WTC11 (cell line): Measurements from ENCODE around the gene ELK3. TPM values are rescaled to one million over a fixed set of nuclear protein-coding genes. Genes with fewer than 3 reads are reported as not detected.

ENCODE experiments used
- ATAC-seq: fragments of 200-7000 bp; cut with Tn5 transposase; 2 replicates; pipeline ENCODE4 v1.10.0; 2021; ENCODE audit warnings: mild to moderate bottlenecking, moderate library complexity
- CTCF ChIA-PET: fragments of 300-600 bp; sonication (Branson Sonifier 250); formaldehyde crosslinking; loops from one replicate; lab custom pipeline; 2021; ENCODE audit warnings: antibody characterized with exemption; lab: Charles Lee
- POLR2A ChIA-PET: fragments of 350-600 bp; sonication (Branson Sonifier 250); formaldehyde crosslinking; loops from one replicate; lab custom pipeline; 2021; ENCODE audit warnings: antibody characterized with exemption; lab: Charles Lee
- DNase-seq: peaks from one replicate; pipeline ENCODE4 v3.0.0; 2021; ENCODE audit warnings: low spot score
- H3K27ac Mint-ChIP-seq: 2 replicates; pipeline ENCODE4 v1.8.0; 2021; ENCODE audit warnings: mixed read lengths
- H3K27me3 Mint-ChIP-seq: 2 replicates; pipeline ENCODE4 v1.8.0; 2021; ENCODE audit warnings: low read depth, mild to moderate bottlenecking, moderate library complexity, mixed read lengths
- H3K36me3 Mint-ChIP-seq: 2 replicates; pipeline ENCODE4 v1.8.0; 2021; ENCODE audit warnings: mixed read lengths
- H3K4me1 Mint-ChIP-seq: 2 replicates; pipeline ENCODE4 v1.8.0; 2022; ENCODE audit warnings: mixed read lengths
- H3K4me3 Mint-ChIP-seq: 2 replicates; pipeline ENCODE4 v1.8.0; 2021; ENCODE audit warnings: mild to moderate bottlenecking, moderate library complexity, mixed read lengths
- H3K9me3 Mint-ChIP-seq: 2 replicates; pipeline ENCODE4 v1.8.0; 2021; ENCODE audit warnings: mixed read lengths
- E2F1 ChIP-seq: sonication (generic); formaldehyde crosslinking; IDR thresholded peaks from 2 replicates; pipeline ENCODE4 v1.8.0; 2022; ENCODE audit warnings: mild to moderate bottlenecking, missing genetic modification reagents
- HMGA2 ChIP-seq: fragments of 250-450 bp; sonication (Bioruptor Pico); IDR thresholded peaks from 2 replicates; pipeline ENCODE4 v1.4.0; 2021; ENCODE audit warnings: mild to moderate bottlenecking, moderate library complexity
- NFE2L1 ChIP-seq: sonication (generic); formaldehyde crosslinking; IDR thresholded peaks from 2 replicates; pipeline ENCODE4 v1.8.1; 2023; ENCODE audit warnings: missing genetic modification reagents
- NR3C1 ChIP-seq: sonication (generic); formaldehyde crosslinking; conservative IDR thresholded peaks from 2 replicates; pipeline ENCODE4 v1.8.1; 2023; ENCODE audit warnings: low read depth, mild to moderate bottlenecking, missing genetic modification reagents
- SMAD4 ChIP-seq: sonication (generic); formaldehyde crosslinking; IDR thresholded peaks from 2 replicates; pipeline ENCODE4 v1.8.0; 2022; ENCODE audit warnings: mild to moderate bottlenecking, missing genetic modification reagents
- STAT6 ChIP-seq: sonication (generic); formaldehyde crosslinking; conservative IDR thresholded peaks from 2 replicates; pipeline ENCODE4 v1.8.1; 2023; ENCODE audit warnings: mild to moderate bottlenecking, low read depth, missing genetic modification reagents, moderate library complexity
- TEAD4 ChIP-seq: sonication (generic); formaldehyde crosslinking; IDR thresholded peaks from 2 replicates; pipeline ENCODE4 v1.8.0; 2022; ENCODE audit warnings: mild to moderate bottlenecking, missing genetic modification reagents
- TP53 ChIP-seq: sonication (generic); formaldehyde crosslinking; IDR thresholded peaks from 2 replicates; pipeline ENCODE4 v1.8.1; 2023; ENCODE audit warnings: mild to moderate bottlenecking, missing genetic modification reagents
- ZBTB43 ChIP-seq: sonication (generic); formaldehyde crosslinking; IDR thresholded peaks from 2 replicates; pipeline ENCODE4 v1.8.1; 2023; ENCODE audit warnings: mild to moderate bottlenecking, missing genetic modification reagents
- ZMAT4 ChIP-seq: fragments of 250-450 bp; sonication (Bioruptor Pico); IDR thresholded peaks from 2 replicates; pipeline ENCODE4 v1.9.0; 2021; ENCODE audit warnings: mild to moderate bottlenecking
- ZNF219 ChIP-seq: sonication (generic); formaldehyde crosslinking; IDR thresholded peaks from 2 replicates; pipeline ENCODE4 v1.8.0; 2023; ENCODE audit warnings: missing genetic modification reagents, mild to moderate bottlenecking, borderline replicate concordance
- ZNF263 ChIP-seq: sonication (generic); formaldehyde crosslinking; IDR thresholded peaks from 2 replicates; pipeline ENCODE4 v1.8.1; 2022; ENCODE audit warnings: low read depth, mild to moderate bottlenecking, moderate library complexity, missing genetic modification reagents
- ZNF396 ChIP-seq: fragments of 250-450 bp; sonication (Bioruptor Pico); IDR thresholded peaks from 2 replicates; pipeline ENCODE4 v1.8.0; 2021; ENCODE audit warnings: mild to moderate bottlenecking, moderate library complexity, borderline replicate concordance
- ZSCAN18 ChIP-seq: fragments of 250-450 bp; sonication (Bioruptor Pico); IDR thresholded peaks from 2 replicates; pipeline ENCODE4 v2.1.2; 2022; ENCODE audit warnings: mild to moderate bottlenecking, moderate library complexity
- total RNA-seq: library from RNA; stranded (reverse); gene quantifications from 3 replicates; pipeline ENCODE4 v1.2.3, GENCODE V29; 2021
- TF ChIP-seq, protein P1 (sequence below): sonication (generic); formaldehyde crosslinking; IDR thresholded peaks from 2 replicates; pipeline ENCODE4 v1.8.0; 2023; ENCODE audit warnings: missing genetic modification reagents
- TF ChIP-seq, protein P2 (sequence below): sonication (generic); formaldehyde crosslinking; IDR thresholded peaks from 2 replicates; pipeline ENCODE4 v1.8.0; 2022; ENCODE audit warnings: mild to moderate bottlenecking, missing genetic modification reagents
- TF ChIP-seq, protein P3 (sequence below): sonication (generic); formaldehyde crosslinking; conservative IDR thresholded peaks from 2 replicates; pipeline ENCODE4 v1.8.1; 2022; ENCODE audit warnings: mild to moderate bottlenecking, missing genetic modification reagents

ELK3 gene
- total RNA-seq, 1 experiment from 2014 or later, result 16.5 TPM

DNA sequence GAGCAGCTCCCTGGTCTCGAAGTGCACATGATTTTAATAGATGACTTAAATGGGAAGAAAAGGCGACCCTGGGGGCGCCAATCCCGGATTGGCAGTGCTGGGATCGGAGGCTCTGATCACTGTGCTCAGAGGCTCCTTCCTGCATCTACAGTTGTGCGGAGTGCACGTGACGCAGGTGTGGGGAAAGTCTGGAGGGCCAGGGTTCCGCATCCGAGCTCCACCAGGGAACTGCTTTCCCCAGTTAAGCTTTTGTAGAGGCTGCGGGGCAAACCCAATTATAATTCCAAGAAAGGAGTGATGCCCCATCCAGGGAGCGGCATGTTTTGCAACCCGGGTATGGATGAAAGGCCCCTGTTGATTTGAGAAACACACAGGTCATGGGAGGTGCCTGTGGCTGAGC lies 36.5 kb downstream of the ELK3 start (continued):
- TF ChIP-seq E2F1 (CRISPR knock-in tag) (no peak), HMGA2 (CRISPR knock-in tag) (no peak), ZNF263 (CRISPR knock-in tag) (no peak)

DNA sequence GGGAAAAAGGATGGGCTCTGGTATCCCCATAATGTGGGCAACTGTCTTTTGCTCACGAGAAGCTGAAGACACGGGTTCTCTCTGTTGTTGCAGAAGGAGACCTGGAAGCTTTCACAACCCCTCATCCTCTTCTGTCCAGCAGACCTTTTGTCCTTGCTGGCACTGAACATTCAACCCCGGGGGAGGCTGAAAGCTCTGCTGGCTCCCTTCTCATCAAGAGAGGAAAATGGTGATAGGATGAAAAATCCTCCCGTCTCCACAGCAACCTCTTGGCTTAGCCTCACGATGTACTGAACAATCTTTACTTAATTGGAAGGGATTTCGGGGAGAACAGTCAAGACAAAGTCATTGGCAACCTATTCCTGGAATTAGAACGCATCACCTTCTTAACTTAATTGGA lies 39.0 kb downstream of the ELK3 start:
- H3K27me3 Mint-ChIP-seq, result no peaks in the 10 kb centered on the region
- ChIA-PET CTCF (no interaction called here), POLR2A (no interaction called here)
- H3K36me3 Mint-ChIP-seq, result no peaks in the 10 kb centered on the region
- TF ChIP-seq NFE2L1 (CRISPR knock-in tag), result no peak
- TF ChIP-seq NR3C1, result no peak
- TF ChIP-seq ZNF219 (CRISPR knock-in tag), result no peak
- no peak for TF ChIP-seq SMAD4 (CRISPR knock-in tag)
- TF ChIP-seq, protein P1, sequence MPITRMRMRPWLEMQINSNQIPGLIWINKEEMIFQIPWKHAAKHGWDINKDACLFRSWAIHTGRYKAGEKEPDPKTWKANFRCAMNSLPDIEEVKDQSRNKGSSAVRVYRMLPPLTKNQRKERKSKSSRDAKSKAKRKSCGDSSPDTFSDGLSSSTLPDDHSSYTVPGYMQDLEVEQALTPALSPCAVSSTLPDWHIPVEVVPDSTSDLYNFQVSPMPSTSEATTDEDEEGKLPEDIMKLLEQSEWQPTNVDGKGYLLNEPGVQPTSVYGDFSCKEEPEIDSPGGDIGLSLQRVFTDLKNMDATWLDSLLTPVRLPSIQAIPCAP (CRISPR knock-in tag), result no peak
- TF ChIP-seq ZNF396, result no peak
- TF ChIP-seq, protein P2, sequence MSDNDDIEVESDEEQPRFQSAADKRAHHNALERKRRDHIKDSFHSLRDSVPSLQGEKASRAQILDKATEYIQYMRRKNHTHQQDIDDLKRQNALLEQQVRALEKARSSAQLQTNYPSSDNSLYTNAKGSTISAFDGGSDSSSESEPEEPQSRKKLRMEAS (CRISPR knock-in tag), result no peak
- TF ChIP-seq TP53 (CRISPR knock-in tag), result no peak
- no peak for TF ChIP-seq TEAD4 (CRISPR knock-in tag)
- peaks cover 5% of the 10 kb centered on the region for H3K4me1 Mint-ChIP-seq
- H3K9me3 Mint-ChIP-seq, result no peaks in the 10 kb centered on the region
- ATAC-seq (no peak), DNase-seq (no peak)
- no peak overlapping the region for H3K27ac Mint-ChIP-seq
- H3K4me3 Mint-ChIP-seq, result no peak overlapping the region

DNA sequence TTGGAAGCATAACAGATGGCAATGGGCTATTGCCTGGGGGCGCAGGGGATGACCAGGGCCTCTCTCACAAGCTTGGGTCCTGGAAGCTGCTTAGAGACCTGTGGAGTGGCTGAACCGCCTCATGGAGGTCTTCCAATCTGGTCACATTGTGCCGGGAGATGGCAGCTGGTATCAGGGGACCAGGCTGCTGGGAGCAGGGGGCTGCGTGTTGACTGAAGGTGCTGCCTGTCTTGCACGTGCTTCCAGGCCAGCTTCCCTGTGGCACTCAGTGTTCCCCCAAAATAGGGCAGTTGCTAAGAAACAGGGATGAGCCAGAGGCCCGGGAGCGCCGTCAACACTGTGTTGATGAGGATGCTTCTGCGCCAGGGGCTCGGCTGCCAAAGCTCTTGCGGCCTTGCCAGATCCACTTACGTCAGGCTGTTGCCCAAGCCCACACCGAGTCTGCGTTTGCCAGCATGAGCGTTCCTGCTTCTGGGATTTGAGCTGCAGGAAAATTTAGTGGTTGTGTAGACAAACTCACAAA lies 39.8 kb downstream of the ELK3 start:
- ChIA-PET CTCF (interaction anchor here (1.0 kb wide), 1 partner anchor 19 kb away, joined by 3 read pairs; no protein-coding TSS in a partner anchor), POLR2A (no interaction called here)
- Mint-ChIP-seq H3K27me3 (no peaks in the 10 kb centered on the region), H3K27ac (no peak overlapping the region), H3K9me3 (no peaks in the 10 kb centered on the region), H3K36me3 (no peaks in the 10 kb centered on the region), H3K4me3 (no peak overlapping the region), H3K4me1 (peaks cover 5% of the 10 kb centered on the region)
- no peak for TF ChIP-seq ZNF219 (CRISPR knock-in tag)
- TF ChIP-seq, protein P3, sequence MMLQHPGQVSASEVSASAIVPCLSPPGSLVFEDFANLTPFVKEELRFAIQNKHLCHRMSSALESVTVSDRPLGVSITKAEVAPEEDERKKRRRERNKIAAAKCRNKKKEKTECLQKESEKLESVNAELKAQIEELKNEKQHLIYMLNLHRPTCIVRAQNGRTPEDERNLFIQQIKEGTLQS (CRISPR knock-in tag), result no peak
- TF ChIP-seq ZMAT4 (CRISPR knock-in tag), result no peak
- no peak for TF ChIP-seq STAT6 (CRISPR knock-in tag)
- no peak for TF ChIP-seq ZBTB43 (CRISPR knock-in tag)
- no peak for TF ChIP-seq ZSCAN18
- TF ChIP-seq, all 79 proteins: peak for 0
- ATAC-seq (no peak), DNase-seq (no peak)
